H9 (cell line): Measurements from ENCODE around the gene NRCAM. TPM values are rescaled to one million over a fixed set of nuclear protein-coding genes. Genes with fewer than 3 reads are reported as not detected.
A peak's percentile ranks its signal among the peaks of the same experiment; 100 is the strongest.

ENCODE experiments used
- DNase-seq: peaks from one replicate; pipeline ENCODE4 v3.0.0-alpha.2; 2017
- H2AFZ ChIP-seq: one replicate; pipeline ENCODE4 v1.6.1; 2013; ENCODE audit warnings: mild to moderate bottlenecking, low read length, control low read depth, moderate library complexity
- H2AK5ac ChIP-seq: 2 replicates; pipeline ENCODE4 v1.6.1; 2013; ENCODE audit warnings: low read length, control low read depth, mixed read lengths; ENCODE audit not compliant: insufficient read length
- H2BK120ac ChIP-seq: one replicate; pipeline ENCODE4 v1.6.1; 2013; ENCODE audit warnings: low read depth, mild to moderate bottlenecking, low read length, control low read depth, inconsistent platforms; ENCODE audit not compliant: poor library complexity, severe bottlenecking
- H2BK12ac ChIP-seq: 2 replicates; pipeline ENCODE4 v1.6.1; 2013; ENCODE audit warnings: low read length, control low read depth, mixed read lengths, low read depth; ENCODE audit not compliant: insufficient read length
- H2BK15ac ChIP-seq: 2 replicates; pipeline ENCODE4 v1.6.1; 2013; ENCODE audit warnings: low read depth, low read length, control low read depth
- H2BK20ac ChIP-seq: one replicate; pipeline ENCODE4 v1.6.1; 2013; ENCODE audit warnings: low read depth, mild to moderate bottlenecking, low read length, control low read depth, inconsistent platforms; ENCODE audit not compliant: poor library complexity, severe bottlenecking
- H2BK5ac ChIP-seq: 2 replicates; pipeline ENCODE4 v1.6.1; 2013; ENCODE audit warnings: low read length, control low read depth, mixed read lengths; ENCODE audit not compliant: insufficient read length
- H3K14ac ChIP-seq: 2 replicates; pipeline ENCODE4 v1.6.1; 2013; ENCODE audit warnings: low read length, control low read depth; ENCODE audit not compliant: insufficient read depth
- H3K18ac ChIP-seq: 2 replicates; pipeline ENCODE4 v1.6.1; 2013; ENCODE audit warnings: low read depth, mild to moderate bottlenecking, mixed read lengths, low read length, control low read depth; ENCODE audit not compliant: insufficient read length
- H3K23ac ChIP-seq: 2 replicates; pipeline ENCODE4 v1.6.1; 2013; ENCODE audit warnings: low read length, control low read depth, mixed read lengths, low read depth; ENCODE audit not compliant: insufficient read length
- H3K23me2 ChIP-seq: 2 replicates; pipeline ENCODE4 v1.6.1; 2013; ENCODE audit warnings: low read depth, mild to moderate bottlenecking, mixed read lengths, low read length, control low read depth; ENCODE audit not compliant: insufficient read length, poor library complexity, severe bottlenecking
- H3K27ac ChIP-seq: 2 replicates; pipeline ENCODE4 v1.5.1; 2013; ENCODE audit warnings: low read length, control low read depth, mixed read lengths, low read depth; ENCODE audit not compliant: insufficient read length
- H3K27me3 ChIP-seq: 2 replicates; pipeline ENCODE4 v1.6.1; 2013; ENCODE audit warnings: low read length, control low read depth, inconsistent platforms; ENCODE audit not compliant: insufficient read depth
- H3K4ac ChIP-seq: 2 replicates; pipeline ENCODE4 v1.6.1; 2013; ENCODE audit warnings: low read depth, mild to moderate bottlenecking, control low read depth, inconsistent platforms, low read length, moderate library complexity
- H3K4me1 ChIP-seq: 2 replicates; pipeline ENCODE4 v1.6.1; 2013; ENCODE audit warnings: low read length, control low read depth, inconsistent platforms; ENCODE audit not compliant: insufficient read depth
- H3K4me2 ChIP-seq: 2 replicates; pipeline ENCODE4 v1.6.1; 2013; ENCODE audit warnings: low read length, control low read depth, mixed read lengths; ENCODE audit not compliant: insufficient read length, insufficient read depth
- H3K56ac ChIP-seq: 2 replicates; pipeline ENCODE4 v1.6.1; 2013; ENCODE audit warnings: low read depth, mild to moderate bottlenecking, mixed read lengths, low read length, control low read depth; ENCODE audit not compliant: insufficient read length
- H3K79me1 ChIP-seq: 2 replicates; pipeline ENCODE4 v1.6.1; 2013; ENCODE audit warnings: low read depth, mild to moderate bottlenecking, moderate library complexity, low read length, control low read depth, inconsistent platforms; ENCODE audit not compliant: insufficient read depth, poor library complexity, severe bottlenecking
- H3K79me2 ChIP-seq: 2 replicates; pipeline ENCODE4 v1.6.1; 2013; ENCODE audit warnings: low read length, control low read depth, inconsistent platforms; ENCODE audit not compliant: insufficient read depth
- H3K9ac ChIP-seq: 2 replicates; pipeline ENCODE4 v1.6.1; 2013; ENCODE audit warnings: low read length, control low read depth, mixed read lengths; ENCODE audit not compliant: insufficient read length; ENCODE audit errors: extremely low read depth
- H3K9me3 ChIP-seq: one replicate; pipeline ENCODE4 v1.6.1; 2013; ENCODE audit warnings: low read depth, low read length, inconsistent platforms; ENCODE audit not compliant: control insufficient read depth
- H3T11ph ChIP-seq: one replicate; pipeline ENCODE4 v1.6.1; 2013; ENCODE audit warnings: mild to moderate bottlenecking, low read length, control low read depth, inconsistent platforms
- H4K20me1 ChIP-seq: one replicate; pipeline ENCODE4 v1.6.1; 2013; ENCODE audit not compliant: control insufficient read depth, insufficient read length, insufficient read depth
- H4K5ac ChIP-seq: 2 replicates; pipeline ENCODE4 v1.6.1; 2013; ENCODE audit warnings: low read depth, mild to moderate bottlenecking, mixed read lengths, low read length, control low read depth; ENCODE audit not compliant: insufficient read length
- H4K8ac ChIP-seq: replicated peaks from 2 replicates; pipeline ENCODE4 v1.6.1; 2013; ENCODE audit warnings: low read length, control low read depth, mixed read lengths, low read depth; ENCODE audit not compliant: insufficient read length
- H4K91ac ChIP-seq: 2 replicates; pipeline ENCODE4 v1.6.1; 2013; ENCODE audit warnings: low read depth, mild to moderate bottlenecking, moderate library complexity, mixed read lengths, low read length, control low read depth; ENCODE audit not compliant: insufficient read length
- H3K27ac Mint-ChIP-seq, 3 experiments: 2 replicates in 2 of 3; 3 replicates in 1 of 3; pipeline ENCODE4 v1.8.0; 2020 to 2021; ENCODE audit warnings: mixed read lengths in 3 of 3, mild to moderate bottlenecking in 1 of 3, moderate library complexity in 1 of 3
- H3K27me3 Mint-ChIP-seq: 2 replicates; pipeline ENCODE4 v1.8.0; 2021; ENCODE audit warnings: low read depth, mild to moderate bottlenecking, moderate library complexity, mixed read lengths
- H3K36me3 Mint-ChIP-seq, 3 experiments: 2 replicates in 2 of 3; 3 replicates in 1 of 3; pipeline ENCODE4 v1.8.0; 2020 to 2021; ENCODE audit warnings: low read depth in 3 of 3, mixed read lengths in 3 of 3; ENCODE audit not compliant: insufficient read depth in 1 of 3
- H3K4me1 Mint-ChIP-seq, 2 experiments: 2 replicates each; pipeline ENCODE4 v1.8.0; 2020; ENCODE audit warnings: mixed read lengths in 2 of 2
- H3K4me3 Mint-ChIP-seq, 2 experiments: 2 replicates in 1 of 2; 3 replicates in 1 of 2; pipeline ENCODE4 v1.8.0; 2020 to 2021; ENCODE audit warnings: mild to moderate bottlenecking in 2 of 2, mixed read lengths in 2 of 2, moderate library complexity in 1 of 2
- H3K9me3 Mint-ChIP-seq, 2 experiments: 2 replicates in 1 of 2; 3 replicates in 1 of 2; pipeline ENCODE4 v1.8.0; 2020; ENCODE audit warnings: mild to moderate bottlenecking in 2 of 2, mixed read lengths in 2 of 2, moderate library complexity in 1 of 2
- CTCF ChIP-seq: fragments of 200-600 bp; sonication (generic); conservative IDR thresholded peaks from 3 replicates; pipeline ENCODE4 v1.8.0; 2021; ENCODE audit warnings: antibody characterized with exemption, mild to moderate bottlenecking
- WGBS: extraction: QIAGEN DNeasy Blood & Tissue Kit; methylation state at CpG from one replicate; pipeline ENCODE4 v1.1.7; 2013; ENCODE audit warnings: missing lambda C conversion rate, low lambda C conversion rate, mixed read lengths; ENCODE audit not compliant: insufficient read length; ENCODE audit errors: extremely low coverage; 5-methylcytosine and 5-hydroxymethylcytosine counted together
- total RNA-seq: library from RNA; stranded (reverse); gene quantifications from 2 replicates; pipeline ENCODE4 v1.2.1, GENCODE V29; 2021

The NRCAM gene
- total RNA-seq, 1 experiment from 2014 or later = 2.3 TPM

- no peaks in the 10 kb centered on the region for H3K4me1 ChIP-seq
- no peak overlapping the region for H2BK5ac ChIP-seq
- no peak overlapping the region for H3K9ac ChIP-seq
- no peak overlapping the region for H2AK5ac ChIP-seq
- no peak overlapping the region for H3K14ac ChIP-seq
- peak; percentile 36 for DNase-seq
- no CpG with 5 or more reads among the region's 4 CpGs for WGBS
- H3K9me3 Mint-ChIP-seq = no peaks in the 10 kb centered on the region; a peak in 1 of 5 replicates
- H3K27ac ChIP-seq = no peak overlapping the region
- H3K23me2 ChIP-seq = no peaks in the 10 kb centered on the region
- H4K91ac ChIP-seq = no peak overlapping the region
- H3K79me2 ChIP-seq = no peaks in the 10 kb centered on the region
- no peaks in the 10 kb centered on the region for H4K20me1 ChIP-seq
- H3K4ac ChIP-seq = no peak overlapping the region
- no peak overlapping the region for H3K27ac Mint-ChIP-seq
- no peak overlapping the region for H2AFZ ChIP-seq
- H3K27me3 Mint-ChIP-seq = no peaks in the 10 kb centered on the region
- 0 out of 7 replicates have a peak, but pooled peaks cover 0 to 4% (median 0%) of the 10 kb centered on the region in 3 experiments for H3K36me3 Mint-ChIP-seq
- H2BK20ac ChIP-seq = no peak overlapping the region
- no peak overlapping the region for H3K23ac ChIP-seq
- no peak overlapping the region for H3K56ac ChIP-seq
- no peaks in the 10 kb centered on the region for H3K9me3 ChIP-seq
- no peak overlapping the region for H4K8ac ChIP-seq
- no peak for TF ChIP-seq CTCF
- no peak overlapping the region for H2BK15ac ChIP-seq
- H2BK120ac ChIP-seq = no peak overlapping the region
- H4K5ac ChIP-seq = no peak overlapping the region
- H3K18ac ChIP-seq = no peak overlapping the region
- no peak overlapping the region for H2BK12ac ChIP-seq
- no peaks in the 10 kb centered on the region for H3K27me3 ChIP-seq
- 0 out of 4 replicates have a peak, but pooled peaks cover 0 to 2% of the 10 kb centered on the region in 2 experiments for H3K4me1 Mint-ChIP-seq
- no peak overlapping the region for H3K4me3 Mint-ChIP-seq
- H3K79me1 ChIP-seq = no peaks in the 10 kb centered on the region
- no peak overlapping the region for H3T11ph ChIP-seq
- H3K4me2 ChIP-seq = no peak overlapping the region
Observed at GRCh38 chr7:108358553-108358952, 97.7 kb downstream of the NRCAM start.
